GM10847 (cell line): ENCODE results near the gene FBXL16.

ENCODE experiments used
- POLR2A ChIP-seq: IDR thresholded peaks from 2 replicates; pipeline ENCODE4 v1.6.1; 2011; ENCODE audit not compliant: insufficient read length; ENCODE audit errors: extremely low read depth

Gene FBXL16

GRCh38 chr16:719815-720446 is 14.3 kb upstream of the FBXL16 start:
- no peak for TF ChIP-seq POLR2A

GRCh38 chr16:718922-719321 is 13.3 kb upstream of the FBXL16 start:
- TF ChIP-seq POLR2A: no peak

GRCh38 chr16:718389-718788 is 12.8 kb upstream of the FBXL16 start:
- TF ChIP-seq POLR2A: no peak

- no peak for TF ChIP-seq POLR2A
Observed at GRCh38 chr16:717450-718245, 12.0 kb upstream of the FBXL16 start.

- no peak for TF ChIP-seq POLR2A
Observed at GRCh38 chr16:716768-717325, 11.2 kb upstream of the FBXL16 start.

- TF ChIP-seq POLR2A: no peak
Observed at GRCh38 chr16:716200-716568, 10.6 kb upstream of the FBXL16 start.

GRCh38 chr16:715477-716199 is 10.0 kb upstream of the FBXL16 start:
- TF ChIP-seq POLR2A: no peak

- TF ChIP-seq POLR2A: no peak
Observed at GRCh38 chr16:714558-715476, 9.2 kb upstream of the FBXL16 start, which contains the start of gene METRN. METRN (plus strand) TSS chr16:715118; CDS start chr16:715290, 172 bp downstream.

- TF ChIP-seq POLR2A: no peak
Observed at GRCh38 chr16:714079-714478, 8.5 kb upstream of the FBXL16 start.

- TF ChIP-seq POLR2A: no peak
Observed at GRCh38 chr16:711548-712320, 6.1 kb upstream of the FBXL16 start.

- TF ChIP-seq POLR2A: no peak
Observed at GRCh38 chr16:711084-711483, 5.5 kb upstream of the FBXL16 start.

GRCh38 chr16:710500-711075 is 5.0 kb upstream of the FBXL16 start:
- no peak for TF ChIP-seq POLR2A
